Uterus (tissue), 4 donors: ENCODE measurements around the gene PPM1H. TPM values are rescaled to one million over a fixed set of nuclear protein-coding genes. Genes with fewer than 3 reads are reported as not detected.

Experiments used
- DNase-seq, 2 donors: peaks; one replicate each; pipeline ENCODE4 v3.0.0-alpha.2; 2019 to 2020
- H3K27ac ChIP-seq, 2 donors: fragments of 200-600 bp; sonication (generic); 1 replicate in 1 of 2; 2 replicates in 1 of 2; pipeline ENCODE4 v1.5.1; 2016 to 2018
- H3K27me3 ChIP-seq, 2 donors: fragments of 200-600 bp; sonication (generic); one replicate each; pipeline ENCODE4 v1.5.1; 2018 to 2019; ENCODE audit warnings: control low read depth in 1 of 2
- H3K36me3 ChIP-seq, 2 donors: fragments of 200-600 bp; sonication (generic); one replicate each; pipeline ENCODE4 v1.5.1; 2019; ENCODE audit warnings: control low read depth in 1 of 2
- H3K4me1 ChIP-seq, 2 donors: fragments of 200-600 bp; sonication (generic); one replicate each; pipeline ENCODE4 v1.5.1; 2018 to 2019; ENCODE audit warnings: control low read depth in 1 of 2
- H3K4me3 ChIP-seq, 2 donors: fragments of 200-600 bp; sonication (generic); 1 replicate in 1 of 2; 2 replicates in 1 of 2; pipeline ENCODE4 v1.5.1; 2018 to 2019; ENCODE audit warnings: mild to moderate bottlenecking in 1 of 2
- H3K9me3 ChIP-seq, 2 donors: fragments of 200-600 bp; sonication (generic); one replicate each; pipeline ENCODE4 v1.5.1; 2019; ENCODE audit warnings: control low read depth in 1 of 2
- CTCF ChIP-seq, 4 experiments: fragments of 200-600 bp in 2 of 4; fragments of 450-650 bp in 2 of 4; sonication (generic) in 2 of 4; IDR thresholded peaks; one replicate each; pipeline ENCODE4 v1.5.1; 2016 to 2019; ENCODE audit warnings: antibody characterized with exemption in 4 of 4, mild to moderate bottlenecking in 2 of 4, moderate library complexity in 1 of 4
- POLR2A ChIP-seq, 2 donors: fragments of 450-650 bp; IDR thresholded peaks; one replicate each; pipeline ENCODE4 v1.6.1; 2016; ENCODE audit warnings: antibody characterized with exemption in 2 of 2, mild to moderate bottlenecking in 1 of 2, moderate library complexity in 1 of 2
- intact Hi-C: fragments of 100-400 bp; cut with DNase I; formaldehyde crosslinking; loops from one replicate; pipeline ENCODE4 v1.15.1; 2023; ENCODE audit warnings: low total_unique reads
- total RNA-seq, 4 donors: library from RNA; depleted of rRNA in 3 of 4; stranded (reverse); fragments of >200 nt in 3 of 4; gene quantifications; one replicate each; pipeline versions ENCODE4 v1.1.0 to v1.2.4, GENCODE V29; 2014 to 2023
- donor health status: DM: yes; HTN: yes; CAD: no.

PPM1H gene
- total RNA-seq, 4 donors from 2014 or later: 2.0 to 24.1 (median 6.6) TPM

- peaks cover 0 to 4% of the 10 kb centered on the region in 2 donors for H3K27me3 ChIP-seq
- H3K4me1 ChIP-seq: no peaks in the 10 kb centered on the region
- H3K4me3 ChIP-seq: peak overlapping the region; percentile 72 to 96
- TF ChIP-seq POLR2A (IDR thresholded peaks at IDR 0.05): peak in 1 of 2 donors; percentile 32
- TF ChIP-seq CTCF (IDR thresholded peaks at IDR 0.05): no peak
- DNase-seq: peak; percentile 86 to 89
- intact Hi-C loops: no loop called here
- H3K9me3 ChIP-seq: no peaks in the 10 kb centered on the region
- peak overlapping the region; percentile 99 to 100 for H3K27ac ChIP-seq
- no peaks in the 10 kb centered on the region for H3K36me3 ChIP-seq
Measured at GRCh38 chr12:62602255-62603060, 332.5 kb downstream of the PPM1H start.

GRCh38 chr12:62601765-62602164, 333.2 kb downstream of the PPM1H start:
- Histone ChIP-seq H3K27me3 (peaks cover 0 to 4% of the 10 kb centered on the region in 2 donors), H3K4me3 (peak overlapping the region; percentile 72 to 96), H3K27ac (peak overlapping the region; percentile 99 to 100), H3K36me3 (no peaks in the 10 kb centered on the region), H3K4me1 (no peaks in the 10 kb centered on the region), H3K9me3 (no peaks in the 10 kb centered on the region)
- TF ChIP-seq CTCF (IDR thresholded peaks at IDR 0.05) (no peak), POLR2A (IDR thresholded peaks at IDR 0.05) (no peak)
- intact Hi-C loops: no loop called here
- DNase-seq: no peak

- H3K36me3 ChIP-seq: no peaks in the 10 kb centered on the region
- TF ChIP-seq POLR2A (IDR thresholded peaks at IDR 0.05): no peak
- no peak for TF ChIP-seq CTCF (IDR thresholded peaks at IDR 0.05)
- H3K27me3 ChIP-seq: peaks cover 0 to 4% of the 10 kb centered on the region in 2 donors
- no peaks in the 10 kb centered on the region for H3K4me1 ChIP-seq
- DNase-seq: no peak
- no peak overlapping the region for H3K4me3 ChIP-seq
- no peak overlapping the region for H3K27ac ChIP-seq
- H3K9me3 ChIP-seq: no peaks in the 10 kb centered on the region
- intact Hi-C loops: no loop called here
Measured at GRCh38 chr12:62599854-62600437, 335.0 kb downstream of the PPM1H start.

GRCh38 chr12:62598846-62599245, 336.1 kb downstream of the PPM1H start:
- peaks cover 0 to 4% of the 10 kb centered on the region in 2 donors for H3K27me3 ChIP-seq
- no peak overlapping the region for H3K27ac ChIP-seq
- no peaks in the 10 kb centered on the region for H3K9me3 ChIP-seq
- no peak for TF ChIP-seq POLR2A (IDR thresholded peaks at IDR 0.05)
- TF ChIP-seq CTCF (IDR thresholded peaks at IDR 0.05): no peak
- no peak for DNase-seq
- H3K4me3 ChIP-seq: no peak overlapping the region
- no peaks in the 10 kb centered on the region for H3K4me1 ChIP-seq
- no peaks in the 10 kb centered on the region for H3K36me3 ChIP-seq
- intact Hi-C loops: no loop called here

GRCh38 chr12:62597253-62597652, 337.7 kb downstream of the PPM1H start:
- intact Hi-C loops: no loop called here
- Histone ChIP-seq H3K36me3 (no peaks in the 10 kb centered on the region), H3K9me3 (no peaks in the 10 kb centered on the region), H3K4me1 (no peaks in the 10 kb centered on the region), H3K4me3 (no peak overlapping the region), H3K27ac (no peak overlapping the region), H3K27me3 (no peaks in the 10 kb centered on the region)
- no peak for DNase-seq
- no peak for TF ChIP-seq CTCF (IDR thresholded peaks at IDR 0.05)
- no peak for TF ChIP-seq POLR2A (IDR thresholded peaks at IDR 0.05)
